GM19238 (cell line): ENCODE data around the gene BLVRB.
"Not testable (repeated sequence)": the region's sequence is repeated elsewhere in the genome, so short reads cannot be mapped to it uniquely, and the experiment has no call there.

Source experiments
- DNase-seq: peaks from one replicate; pipeline ENCODE4 v3.0.0; 2011; ENCODE audit warnings: low spot score; ENCODE audit not compliant: insufficient read length

BLVRB gene

DNA sequence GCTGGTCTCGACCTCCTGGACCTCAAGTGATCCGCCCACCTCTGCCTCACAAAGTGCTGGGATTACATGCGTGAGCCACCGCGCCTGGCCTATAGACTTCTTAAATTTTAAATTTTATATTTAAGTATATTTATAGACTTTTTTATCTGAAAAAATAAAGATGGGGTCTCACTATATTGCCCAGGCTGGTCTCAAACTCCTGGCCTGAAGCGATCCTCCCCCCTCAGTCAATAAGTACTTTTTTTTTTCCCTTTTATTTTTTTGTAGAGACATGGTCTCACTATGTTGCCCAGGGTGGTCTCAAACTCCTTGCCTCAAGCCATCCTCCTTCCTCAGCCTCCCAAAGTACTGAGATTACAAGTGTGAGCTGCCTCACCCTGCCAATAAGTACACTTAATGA is 41.6 kb downstream of the BLVRB start:
- no peak for DNase-seq

DNA sequence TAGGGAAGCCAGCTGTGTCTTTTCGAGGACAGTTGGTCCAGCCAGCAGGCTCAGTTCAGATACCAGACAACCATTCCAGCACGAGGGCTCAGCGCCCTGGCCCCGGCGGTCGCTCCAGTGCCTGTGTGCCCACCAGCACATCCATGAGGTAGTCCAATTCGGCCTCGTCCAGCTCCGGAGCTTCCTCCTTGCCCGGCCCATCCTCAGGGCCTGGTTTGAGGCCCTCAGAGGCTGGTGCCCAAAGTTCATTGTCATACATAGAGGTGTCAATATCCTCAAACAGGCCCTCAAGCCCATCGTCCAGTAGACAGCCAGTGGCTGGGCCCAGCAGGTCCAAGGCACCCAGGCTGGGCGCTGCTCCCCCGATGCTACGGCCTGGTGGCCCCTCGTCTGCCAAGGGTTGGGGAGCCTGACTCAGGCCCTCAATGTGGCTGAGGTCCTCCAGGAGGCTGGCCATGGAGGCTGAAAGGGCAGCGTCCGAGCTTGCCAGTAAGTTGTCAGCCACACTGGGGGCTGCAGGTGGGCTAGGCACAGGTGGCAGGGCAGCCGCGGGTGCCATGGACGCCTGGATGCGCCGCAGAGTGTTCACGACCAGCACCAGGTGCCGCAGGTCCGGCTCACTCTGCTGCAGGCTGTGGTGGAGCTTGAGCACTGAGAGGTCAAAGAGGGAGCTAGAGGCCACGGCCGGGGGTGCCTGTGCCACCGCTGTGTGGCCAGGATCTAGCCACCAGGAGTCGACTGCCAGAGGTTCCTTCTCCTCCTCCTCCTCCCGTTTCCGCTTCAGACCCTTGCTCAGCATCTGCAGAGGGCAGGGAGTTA is 42.6 kb downstream of the BLVRB start:
- no peak for DNase-seq

DNA sequence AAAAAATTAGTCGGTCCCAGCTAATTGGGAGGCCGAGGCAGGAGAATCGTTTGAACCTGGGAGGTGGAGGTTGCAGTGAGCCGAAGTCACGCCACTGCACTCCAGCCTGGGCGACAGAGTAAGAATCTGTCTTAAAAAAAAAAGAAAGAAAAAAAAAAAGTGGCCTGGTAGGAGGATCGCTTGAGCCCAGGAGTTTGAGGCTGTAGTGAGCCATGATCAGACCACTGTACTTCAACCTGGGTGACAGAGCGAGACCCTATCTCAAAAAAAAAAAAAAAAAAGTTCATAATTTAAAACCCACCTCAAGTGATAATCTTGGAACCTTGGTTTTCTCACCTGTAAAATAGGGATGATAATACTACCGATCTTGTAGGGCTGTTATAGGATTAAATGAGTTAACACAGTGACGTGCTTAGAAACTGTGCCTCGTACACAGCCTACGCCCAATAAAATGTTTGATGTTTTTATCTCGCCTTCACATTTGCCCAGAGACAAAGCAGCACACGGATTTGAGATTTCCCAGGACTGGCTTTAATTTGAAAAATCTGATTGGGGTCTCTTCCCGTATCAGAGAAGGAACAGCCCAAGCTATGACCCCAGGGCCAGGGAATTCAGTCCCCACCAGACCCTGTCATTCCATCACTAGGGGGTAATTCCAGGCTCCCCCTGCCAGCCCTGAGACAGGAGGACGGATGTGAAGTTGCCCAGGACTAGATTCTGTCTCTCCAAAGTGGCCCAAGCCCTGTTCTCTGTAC is 43.4 kb downstream of the BLVRB start:
- DNase-seq = no peak

DNA sequence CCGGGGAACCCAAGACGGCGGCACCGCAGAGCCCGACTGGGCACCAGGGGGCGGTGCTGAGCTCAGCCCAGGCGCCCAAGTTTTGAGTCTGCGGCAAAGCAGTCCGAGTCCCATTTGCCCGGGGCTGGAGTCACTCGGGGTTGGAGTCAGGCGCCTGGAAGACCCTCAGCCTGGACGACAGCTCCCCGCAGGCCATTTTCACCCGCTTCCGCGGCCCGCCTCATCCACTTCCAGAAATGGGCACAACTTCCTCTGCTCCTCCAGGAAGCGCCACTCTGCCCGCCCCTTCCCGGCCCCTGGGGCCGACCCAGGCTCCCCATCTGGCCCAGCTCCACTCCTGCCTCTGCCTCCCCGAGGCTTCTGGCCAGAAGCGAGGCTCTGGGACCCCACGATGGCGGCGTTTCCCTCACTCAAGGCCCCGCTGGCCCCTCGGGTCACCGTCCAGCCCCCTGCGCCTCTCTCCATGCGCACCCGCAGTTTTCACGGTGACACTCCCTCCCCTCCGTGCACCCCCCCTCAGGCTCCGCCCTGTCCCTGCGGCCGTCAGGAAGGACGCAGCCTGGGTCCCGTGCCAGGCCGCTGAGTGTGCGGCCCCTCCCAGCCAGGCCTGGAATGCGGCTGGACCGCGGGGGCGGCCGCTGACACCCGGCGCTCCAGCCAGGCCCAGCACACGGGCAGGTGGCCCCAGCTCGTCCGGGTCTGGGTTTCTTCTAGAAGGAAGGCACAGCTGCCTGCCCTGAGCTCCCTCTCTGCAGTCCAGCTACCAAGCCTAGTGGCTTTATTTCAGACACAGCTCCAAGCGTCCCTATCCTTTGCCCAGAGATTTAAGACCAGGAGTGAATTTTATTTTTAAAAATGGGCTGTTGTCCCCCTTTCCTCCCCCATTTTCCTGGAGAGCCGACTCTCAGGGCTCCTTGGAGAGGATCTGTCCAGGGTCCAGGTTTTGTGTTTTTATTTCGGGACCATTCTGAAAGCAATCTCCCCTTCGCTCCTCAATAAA is 44.5 kb downstream of the BLVRB start:
- peak; percentile 69 for DNase-seq

DNA sequence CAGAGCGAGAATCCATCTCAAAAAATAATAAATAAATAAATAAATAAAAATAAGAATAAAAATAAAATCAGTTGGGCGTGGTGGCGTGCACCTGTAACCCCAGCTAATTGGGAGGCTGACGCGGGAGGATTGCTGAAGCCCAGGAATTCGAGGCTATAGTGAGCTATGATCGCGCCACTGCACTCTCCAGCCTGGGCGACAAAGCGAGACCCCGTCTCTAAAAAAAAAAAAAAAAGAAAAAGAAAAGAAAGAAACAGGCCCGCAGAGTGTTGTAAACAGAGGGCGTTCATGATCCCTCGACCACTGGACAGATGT is 45.1 kb downstream of the BLVRB start:
- no peak for DNase-seq

DNA sequence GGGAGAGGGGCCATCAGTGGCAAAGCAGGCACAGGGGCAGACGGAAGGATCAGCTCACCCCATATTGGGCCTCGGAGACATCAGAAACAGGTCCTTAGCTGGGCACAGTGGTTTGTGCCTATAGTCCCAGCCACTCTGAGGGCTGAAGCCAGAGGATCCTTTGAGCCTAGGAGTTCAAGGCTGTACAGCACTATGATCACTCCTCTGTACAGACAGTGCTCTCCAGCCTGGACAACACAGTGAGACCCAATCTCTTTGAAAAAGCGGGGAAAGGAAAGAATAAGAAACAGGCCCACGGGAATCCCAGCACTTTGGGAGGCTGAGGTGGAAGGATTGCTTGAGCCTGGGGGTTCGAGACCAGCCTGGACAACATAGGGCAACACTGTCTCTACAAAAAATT is 45.8 kb downstream of the BLVRB start:
- DNase-seq = no peak

DNA sequence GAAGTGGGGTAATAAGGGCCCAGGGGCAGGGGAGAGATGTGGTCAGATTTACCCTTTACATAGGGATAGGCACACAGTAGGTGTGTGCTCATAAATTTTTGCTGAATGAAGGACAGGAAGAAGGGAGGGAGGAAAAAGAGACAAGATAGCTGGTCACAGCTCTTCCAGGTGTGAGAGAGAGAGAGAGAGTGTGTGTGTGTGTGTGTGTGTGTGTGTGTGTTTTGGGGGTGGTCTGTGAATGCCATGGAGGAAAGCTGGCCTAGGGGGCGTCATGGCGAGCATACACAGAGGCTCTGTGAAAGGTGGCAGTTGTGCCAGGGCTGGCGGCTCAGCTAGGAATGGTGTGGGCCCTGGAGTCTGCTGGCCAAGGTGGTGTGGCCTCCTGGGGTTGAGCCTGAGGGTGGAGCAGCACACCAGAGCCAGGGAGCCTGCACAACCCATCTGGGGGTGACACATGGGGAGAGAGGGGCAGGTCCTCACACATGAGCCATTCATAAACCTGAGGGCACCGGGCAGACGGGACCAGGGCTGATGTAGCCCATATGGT is 46.4 kb downstream of the BLVRB start:
- no peak for DNase-seq

DNA sequence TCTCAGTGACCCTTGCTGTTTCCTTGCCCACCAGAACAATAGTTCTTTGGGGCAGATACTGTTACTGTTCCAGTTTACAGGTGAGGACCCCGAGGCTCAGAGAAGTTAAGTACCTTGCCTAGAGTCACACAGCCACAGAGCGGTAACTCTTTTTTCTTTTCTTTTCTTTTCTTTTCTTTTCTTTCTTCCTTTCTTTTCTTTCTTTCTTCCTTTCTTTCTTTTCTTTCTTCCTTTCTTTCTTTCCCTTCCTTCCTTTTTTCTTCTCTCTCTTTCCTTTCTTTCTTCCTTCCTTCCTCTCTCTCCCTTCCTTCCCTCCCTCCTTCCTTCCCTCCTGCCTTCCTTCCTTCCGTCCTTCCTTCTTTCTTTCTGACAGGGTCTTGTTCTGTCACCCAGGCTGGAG is 47.5 kb downstream of the BLVRB start:
- DNase-seq = no peak

DNA sequence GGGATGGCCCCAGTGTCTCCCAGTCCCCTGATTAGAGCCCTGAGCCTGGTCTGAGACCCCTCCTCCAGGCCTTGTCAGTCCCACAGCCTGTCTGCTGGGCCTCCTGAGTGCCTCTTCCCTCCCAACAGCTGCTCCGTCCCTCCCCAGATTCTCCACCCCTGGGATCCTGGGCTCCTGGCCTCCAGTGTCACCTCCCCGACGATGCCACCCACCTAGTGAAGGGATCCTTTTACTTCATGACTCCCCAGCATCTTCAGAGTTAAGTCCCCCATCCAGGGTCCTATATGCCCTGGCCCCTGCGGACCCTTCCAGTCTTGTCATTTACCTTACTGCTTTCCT is 47.9 kb downstream of the BLVRB start:
- DNase-seq = no peak

DNA sequence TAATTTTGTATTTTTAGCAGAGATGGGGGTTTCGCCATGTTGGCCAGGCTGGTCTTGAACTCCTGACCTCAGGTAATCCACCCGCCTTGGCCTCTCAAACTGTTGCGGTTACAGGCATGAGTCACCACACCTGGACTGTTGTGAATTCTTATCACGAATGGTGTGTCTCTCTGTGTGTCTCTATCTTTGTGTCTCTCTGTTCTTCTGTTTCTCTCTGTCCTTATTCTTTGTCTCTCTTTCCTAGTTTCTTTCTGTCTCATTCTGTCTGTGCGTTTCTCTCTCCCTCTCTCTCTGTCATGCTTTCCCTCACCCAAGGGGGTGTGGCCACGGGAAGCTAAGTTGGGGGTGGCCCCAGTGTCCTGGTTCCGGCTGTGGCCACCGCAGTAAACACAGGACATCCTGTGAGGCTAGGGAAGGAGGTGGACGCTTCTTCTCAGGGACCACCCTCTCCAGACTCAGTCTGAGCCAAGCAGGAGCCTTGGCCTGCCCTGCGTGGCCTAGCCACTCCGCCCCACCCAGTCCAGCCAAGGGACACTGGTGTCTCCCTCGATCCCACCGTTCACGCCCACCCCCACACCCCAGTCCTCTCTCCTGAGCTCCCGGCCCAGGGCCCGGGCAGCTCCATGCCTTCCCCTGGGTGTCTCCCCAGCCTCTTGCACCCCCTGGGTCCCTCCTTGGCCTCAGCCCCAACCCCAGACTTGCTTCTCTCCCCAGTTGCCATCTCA is 48.5 kb downstream of the BLVRB start:
- no peak for DNase-seq

DNA sequence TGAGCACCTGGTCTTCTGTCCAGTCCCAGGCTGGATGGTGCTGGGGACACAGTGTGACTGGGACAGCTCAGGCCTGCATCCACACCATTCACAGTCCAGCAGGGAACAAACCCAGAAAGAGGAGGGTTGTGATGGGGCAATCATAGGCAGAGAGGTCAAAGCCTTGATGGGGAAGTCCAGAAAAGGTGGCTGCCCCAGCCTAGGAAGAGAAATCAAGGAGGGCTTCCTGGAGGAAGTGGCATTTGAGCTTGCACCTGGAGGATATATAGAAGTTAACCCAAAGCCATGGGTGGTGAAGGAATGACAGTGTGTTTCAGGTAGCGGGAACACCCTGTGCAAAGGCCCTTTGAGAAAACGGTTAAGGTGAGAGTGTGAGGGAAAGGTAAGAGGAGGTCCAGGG is 49.8 kb downstream of the BLVRB start:
- DNase-seq = no peak

DNA sequence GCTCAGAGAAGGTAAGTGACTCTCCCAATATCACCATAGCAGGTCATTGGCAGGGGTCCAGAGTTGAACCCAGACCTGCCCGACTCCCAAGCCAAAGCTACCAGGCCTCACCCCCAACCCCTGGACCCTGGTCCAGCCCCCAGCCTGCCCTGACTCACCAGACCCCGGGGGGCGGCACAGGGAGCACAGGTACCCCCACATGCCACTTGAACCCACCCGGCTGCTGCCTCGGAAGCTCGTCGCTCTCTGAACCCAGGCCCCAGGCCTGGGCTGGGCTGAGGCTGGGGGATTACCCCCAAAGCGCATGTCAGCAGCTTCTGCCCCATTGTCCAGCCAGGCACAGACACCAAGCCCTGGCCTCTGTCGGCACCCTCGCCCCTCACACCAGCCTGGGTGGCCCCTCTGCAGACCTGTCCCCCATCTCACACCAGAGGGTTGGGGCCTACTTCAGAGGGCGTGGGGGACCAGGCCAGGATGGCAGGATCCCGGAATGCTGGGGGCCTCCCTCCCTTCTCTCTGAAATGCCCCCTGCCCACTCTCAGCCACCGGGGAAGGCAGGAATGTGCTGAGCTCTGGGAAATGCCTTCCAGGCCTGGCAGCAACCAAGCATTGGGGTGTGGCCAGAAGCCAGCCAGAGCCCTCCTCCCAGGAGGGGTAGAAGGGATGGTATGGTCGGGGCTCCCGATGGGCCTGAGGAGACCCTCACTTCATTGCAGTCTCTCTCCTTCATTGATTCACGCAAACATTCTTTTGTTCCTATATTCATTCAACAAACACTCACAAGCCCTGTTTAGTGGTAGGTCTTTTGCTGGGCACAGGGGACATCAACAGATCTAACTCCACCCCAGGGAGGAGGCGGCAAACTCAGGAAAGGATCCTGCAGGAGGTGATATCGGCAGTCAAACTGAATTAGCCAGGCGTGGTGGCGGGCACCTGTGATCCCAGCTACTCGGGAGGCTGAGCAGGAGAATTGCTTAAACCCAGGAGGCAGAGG is 50.7 kb downstream of the BLVRB start:
- DNase-seq = no peak

DNA sequence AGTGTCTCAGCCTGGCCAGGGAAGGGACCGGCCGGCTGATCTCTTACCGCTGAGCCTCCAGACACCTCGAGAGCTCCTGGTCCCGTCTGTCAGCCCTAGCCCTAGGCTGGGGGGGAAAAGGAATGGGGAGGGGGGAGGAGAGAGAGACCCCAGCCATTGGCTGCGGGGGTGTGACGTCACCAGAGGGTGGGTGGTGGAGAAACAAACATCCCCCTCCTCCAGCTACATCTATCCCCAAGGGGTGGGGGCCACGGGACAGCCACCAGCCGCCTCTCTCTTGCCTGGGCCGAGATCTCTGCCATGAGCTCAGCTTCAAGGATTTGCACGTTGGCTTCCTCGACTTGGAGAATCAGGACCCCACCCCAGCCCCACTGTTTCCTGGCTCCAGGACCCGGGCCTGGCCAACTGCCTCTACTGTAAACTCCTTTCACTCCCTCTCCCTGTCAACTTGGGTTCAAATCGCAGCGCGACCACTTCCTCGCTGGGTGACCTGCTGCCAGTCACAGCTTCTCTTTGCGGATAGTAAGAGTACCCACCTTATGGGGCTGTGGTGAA is 52.2 kb downstream of the BLVRB start, which contains the start of gene PRX:
Gene PRX, minus strand, starts transcription at position 88 of the 555 bp plus-strand sequence. CDS start 5,446 bp downstream, outside the sequence.
- no peak for DNase-seq

DNA sequence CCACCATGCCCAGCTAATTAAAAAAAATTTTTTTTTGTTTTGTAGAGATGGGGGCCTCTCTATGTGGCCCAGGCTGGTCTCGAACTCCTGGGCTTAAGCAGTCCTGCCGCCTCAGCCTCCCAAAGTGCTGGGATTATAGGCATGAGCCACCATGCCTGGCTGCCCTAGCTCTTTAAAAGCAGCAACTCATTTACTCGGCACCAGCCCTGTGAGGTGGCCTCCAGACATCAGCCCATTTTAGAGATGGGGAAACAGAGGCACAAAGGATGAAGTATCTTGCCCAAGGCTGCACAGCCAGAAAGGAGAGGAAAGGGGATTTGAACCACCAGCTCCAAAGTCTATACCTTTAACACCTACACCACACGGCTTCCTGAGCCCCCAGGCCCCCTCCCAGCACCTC is 52.7 kb downstream of the BLVRB start:
- no peak for DNase-seq

DNA sequence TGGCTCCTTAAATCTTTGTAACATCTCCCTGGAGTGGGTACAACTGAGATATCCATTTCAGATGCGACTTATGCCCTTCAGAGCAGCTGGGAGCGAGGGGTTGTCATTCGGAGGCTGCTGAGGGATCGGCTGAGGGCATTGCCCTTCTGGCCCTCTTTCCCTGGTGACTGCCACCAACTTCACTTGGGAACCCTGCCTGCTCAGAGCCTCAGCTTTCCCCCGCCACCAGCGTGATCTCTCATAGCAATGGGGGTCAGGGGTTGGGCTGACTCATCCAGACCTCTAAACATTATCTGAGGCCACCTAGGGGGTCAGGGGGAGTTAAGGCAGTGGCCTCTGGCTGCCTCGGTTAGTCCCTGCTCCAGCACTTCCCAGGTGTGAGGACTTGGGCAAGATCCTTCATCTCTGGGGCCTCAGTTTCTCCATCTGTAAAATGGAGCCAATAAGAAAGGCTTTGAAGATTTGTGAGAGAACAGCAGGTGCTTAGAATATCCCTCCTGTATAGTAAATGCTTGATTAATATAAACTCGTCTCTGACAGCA is 53.5 kb downstream of the BLVRB start:
- DNase-seq = no peak

DNA sequence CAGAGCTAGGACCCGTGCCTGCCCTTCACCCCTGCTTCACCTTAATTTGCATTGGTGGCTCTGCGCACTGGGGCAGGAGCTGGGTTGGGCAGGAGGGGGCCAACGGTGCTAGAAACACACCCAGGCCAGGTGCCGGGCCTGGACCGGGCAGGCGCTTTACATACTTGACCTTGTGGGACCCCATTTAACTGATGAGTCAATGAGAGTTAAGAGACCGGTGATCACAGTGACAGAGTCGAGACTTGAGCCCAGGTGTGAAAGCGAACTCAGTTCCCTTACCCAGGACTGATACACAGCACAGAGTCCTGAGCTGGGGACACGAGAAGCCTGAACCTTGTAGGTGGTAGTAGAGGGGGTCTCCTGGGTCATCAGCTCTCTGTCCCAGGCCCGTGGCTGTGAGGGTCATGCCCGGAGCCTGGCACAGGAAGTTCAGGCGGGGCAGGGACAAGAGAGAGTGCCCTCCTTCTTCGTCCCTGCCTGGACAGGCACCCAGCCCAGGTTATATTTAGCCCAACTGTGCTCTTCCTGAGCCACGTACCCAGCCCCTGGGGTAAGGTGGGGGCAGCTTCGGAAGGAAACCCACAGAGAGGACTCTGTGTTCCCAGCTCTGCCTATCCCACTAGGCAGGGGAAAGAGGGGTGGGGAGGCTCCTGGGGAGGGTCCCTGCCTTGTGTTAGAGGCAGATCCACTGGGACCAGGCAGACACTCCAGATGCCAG is 54.3 kb downstream of the BLVRB start:
- no peak for DNase-seq

DNA sequence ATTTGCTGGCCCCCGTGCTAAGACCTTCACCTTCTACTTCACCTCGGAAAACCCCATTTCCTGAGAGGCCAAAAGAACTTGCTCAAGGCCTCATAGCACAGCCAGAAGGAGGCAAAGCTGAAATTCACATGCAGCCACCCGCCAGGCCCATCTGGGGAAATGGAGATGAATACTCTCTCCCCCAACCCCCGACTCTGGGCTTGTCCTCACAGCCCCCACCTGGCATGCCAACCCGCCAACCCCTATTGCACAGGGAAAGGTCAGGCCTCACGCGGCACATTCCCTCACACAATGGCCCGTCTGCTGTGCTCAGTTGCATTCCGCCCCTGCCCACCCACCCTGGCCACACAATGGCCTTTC is 55.5 kb downstream of the BLVRB start:
- DNase-seq = no peak

DNA sequence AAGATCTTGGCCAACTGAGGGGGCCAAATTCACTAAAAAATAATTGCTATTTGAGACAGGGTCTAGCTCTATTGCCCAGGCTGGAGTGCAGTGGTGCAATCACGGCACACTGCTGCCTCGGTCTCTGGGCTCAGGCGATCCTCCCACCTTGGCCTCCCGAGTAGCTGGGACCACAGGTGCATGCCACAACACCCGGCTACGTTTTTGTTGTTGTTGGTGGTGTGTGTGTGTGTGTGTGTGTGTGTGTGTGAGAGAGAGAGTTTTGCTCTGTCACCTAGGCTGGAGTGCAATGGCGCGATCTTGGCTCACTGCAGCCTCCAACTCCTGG is 57.0 kb downstream of the BLVRB start:
- not testable (repeated sequence) for DNase-seq
